HepG2 (cell line): ENCODE results near the gene KCNK18. TPM values are rescaled to one million over a fixed set of nuclear protein-coding genes. Genes with fewer than 3 reads are reported as not detected.

ENCODE experiments used
- ATAC-seq: fragments of 200-7000 bp; cut with Tn5 transposase; 3 replicates; pipeline ENCODE4 v1.9.1; 2020; ENCODE audit warnings: mild to moderate bottlenecking, moderate library complexity
- BruUV-seq: library from RNA; stranded (reverse); fragments of 400-500 nt; replicated peaks from 2 replicates; lab custom pipeline; 2021; lab: Mats Ljungman, UMichigan
- CTCF ChIA-PET: fragments of 300-600 bp; formaldehyde crosslinking; extraction: SDS; loops from one replicate; lab custom pipeline; 2021; ENCODE audit warnings: low total read pairs, inconsistent platforms, low intra/inter-chr PET ratio; lab: Yijun Ruan, JAX
- POLR2A ChIA-PET: fragments of 350-600 bp; sonication (Branson Sonifier 250); formaldehyde crosslinking; loops from one replicate; lab custom pipeline; 2020; ENCODE audit warnings: antibody characterized with exemption, inconsistent platforms; lab: Yijun Ruan, JAX
- DNase-seq: peaks from one replicate; pipeline ENCODE4 v3.0.0-alpha.2; 2015; ENCODE audit warnings: low spot score
- FAIRE-seq: peaks from 3 replicates; lab custom pipeline; 2011; peaks lifted over from hg19 to GRCh38; lab: Jason Lieb, UNC
- H2AFZ ChIP-seq: one replicate; pipeline ENCODE4 v1.6.1; 2011; ENCODE audit warnings: low read length, inconsistent platforms
- H3K27ac ChIP-seq: fragments of 300-600 bp; 3 replicates; pipeline ENCODE4 v1.8.0; 2011; ENCODE audit warnings: mixed run types, mild to moderate bottlenecking, mixed read lengths, low read length, inconsistent platforms; ENCODE audit not compliant: insufficient read depth; ENCODE audit errors: extremely low read length
- H3K27me3 ChIP-seq, 2 experiments: fragments of 200-600 bp in 1 of 2; 2 replicates in 1 of 2; 3 replicates in 1 of 2; pipeline versions ENCODE4 v1.6.0 to v1.8.0; 2011; ENCODE audit warnings: low read length in 2 of 2, mild to moderate bottlenecking in 2 of 2, moderate library complexity in 2 of 2, inconsistent platforms in 1 of 2; ENCODE audit not compliant: insufficient read depth in 2 of 2, control insufficient read depth in 1 of 2
- H3K36me3 ChIP-seq, 2 experiments: fragments of 200-600 bp in 1 of 2; replicated peaks in 1 of 2; 2 replicates in 1 of 2; 3 replicates in 1 of 2; pipeline versions ENCODE4 v1.5.1 to v1.8.0; 2011; ENCODE audit warnings: low read length in 2 of 2, inconsistent platforms in 1 of 2; ENCODE audit not compliant: insufficient read depth in 2 of 2, control insufficient read depth in 1 of 2
- H3K4me1 ChIP-seq: 2 replicates; pipeline ENCODE4 v1.5.1; 2012; ENCODE audit warnings: low read length, inconsistent platforms; ENCODE audit not compliant: insufficient read depth
- H3K4me2 ChIP-seq: 2 replicates; pipeline ENCODE4 v1.6.0; 2011; ENCODE audit warnings: low read depth, low read length, inconsistent platforms
- H3K4me3 ChIP-seq, 3 experiments: fragments of 200-600 bp in 1 of 3; sonication (generic), shearing (Covaris generic) in 1 of 3; replicated peaks in 1 of 3; 2 replicates each; pipeline ENCODE4 v1.5.1; 2011 to 2016; ENCODE audit warnings: low read length in 3 of 3, inconsistent platforms in 2 of 3, low read depth in 2 of 3, mild to moderate bottlenecking in 2 of 3, control low read depth in 1 of 3, mixed read lengths in 1 of 3; ENCODE audit not compliant: insufficient read depth in 1 of 3
- H3K79me2 ChIP-seq: one replicate; pipeline ENCODE4 v1.6.1; 2011; ENCODE audit warnings: low read length, inconsistent platforms; ENCODE audit not compliant: insufficient read depth
- H3K9ac ChIP-seq: 2 replicates; pipeline ENCODE4 v1.6.0; 2011; ENCODE audit warnings: mild to moderate bottlenecking, low read depth, low read length, inconsistent platforms; ENCODE audit not compliant: insufficient read depth
- H3K9me3 ChIP-seq: 2 replicates; pipeline ENCODE4 v1.5.1; 2012; ENCODE audit warnings: mild to moderate bottlenecking, low read length
- H4K20me1 ChIP-seq: 2 replicates; pipeline ENCODE4 v1.6.0; 2011; ENCODE audit warnings: inconsistent platforms, mild to moderate bottlenecking, low read length, moderate library complexity; ENCODE audit not compliant: insufficient read depth
- ASH2L ChIP-seq: fragments of 300-600, 200-600 bp; sonication (generic); IDR thresholded peaks from 2 replicates; pipeline ENCODE4 v1.7.0; 2017; ENCODE audit warnings: low read depth, mild to moderate bottlenecking, moderate library complexity, mixed read lengths, low read length; ENCODE audit not compliant: insufficient read length
- CBX5 ChIP-seq: sonication (generic); formaldehyde crosslinking; IDR thresholded peaks from 2 replicates; pipeline ENCODE4 v1.4.0; 2020; ENCODE audit warnings: missing genetic modification reagents, borderline replicate concordance
- CEBPB ChIP-seq: IDR thresholded peaks from 2 replicates; pipeline ENCODE4 v1.6.1; 2011; ENCODE audit warnings: low read depth, low read length, improper control_type of control experiment, borderline replicate concordance
- CREM ChIP-seq, 2 experiments: sonication (generic) in 1 of 2; formaldehyde crosslinking in 1 of 2; IDR thresholded peaks; 2 replicates each; pipeline versions ENCODE4 v1.4.0 to v1.6.1; 2016 to 2020; ENCODE audit warnings: antibody characterized with exemption in 1 of 2, mild to moderate bottlenecking in 1 of 2, missing genetic modification reagents in 1 of 2
- ETV6 ChIP-seq: sonication (generic); formaldehyde crosslinking; conservative IDR thresholded peaks from 2 replicates; pipeline ENCODE4 v1.4.0; 2020; ENCODE audit warnings: missing genetic modification reagents
- KLF13 ChIP-seq: sonication (generic); formaldehyde crosslinking; IDR thresholded peaks from 2 replicates; pipeline ENCODE4 v1.4.0; 2020; ENCODE audit warnings: mild to moderate bottlenecking, missing genetic modification reagents
- MEIS1 ChIP-seq: sonication (generic); formaldehyde crosslinking; IDR thresholded peaks from 2 replicates; pipeline ENCODE4 v1.9.0; 2021; ENCODE audit warnings: mild to moderate bottlenecking, missing genetic modification reagents, moderate library complexity, borderline replicate concordance
- REPIN1 ChIP-seq: sonication (generic); formaldehyde crosslinking; IDR thresholded peaks from 2 replicates; pipeline ENCODE4 v1.8.0; 2022; ENCODE audit warnings: missing genetic modification reagents, low read depth, mild to moderate bottlenecking, borderline replicate concordance
- TMF1 ChIP-seq: sonication (generic); formaldehyde crosslinking; IDR thresholded peaks from 2 replicates; pipeline ENCODE4 v1.8.1; 2022; ENCODE audit warnings: low read depth, missing genetic modification reagents
- ZFX ChIP-seq: sonication (generic); formaldehyde crosslinking; IDR thresholded peaks from 2 replicates; pipeline ENCODE4 v1.4.0; 2020; ENCODE audit warnings: mild to moderate bottlenecking, low read depth, missing genetic modification reagents, moderate library complexity
- ZNF367 ChIP-seq: sonication (generic); formaldehyde crosslinking; IDR thresholded peaks from 2 replicates; pipeline ENCODE4 v1.4.0; 2020; ENCODE audit warnings: missing genetic modification reagents, borderline replicate concordance
- ZNF572 ChIP-seq: sonication (generic); formaldehyde crosslinking; IDR thresholded peaks from 2 replicates; pipeline ENCODE4 v1.5.1; 2020; ENCODE audit warnings: mild to moderate bottlenecking, missing genetic modification reagents
- ZNF687 ChIP-seq: sonication (generic); formaldehyde crosslinking; IDR thresholded peaks from 2 replicates; pipeline ENCODE4 v1.5.1; 2020; ENCODE audit warnings: mild to moderate bottlenecking, missing genetic modification reagents, moderate library complexity
- WGBS: methylation state at CpG from one replicate; pipeline ENCODE4 v1.1.6; 2017; ENCODE audit warnings: low lambda C conversion rate; 5-methylcytosine and 5-hydroxymethylcytosine counted together
- in situ Hi-C: cut with HindIII; loops from 2 replicates; pipeline ENCODE4 v1.10.0; 2017; ENCODE audit warnings: low pct_unique_long_range_greater_than_20kb; ENCODE audit not compliant: extremely low pct_ligation_motif_present
- intact Hi-C: fragments of 100-400 bp; cut with micrococcal nuclease; formaldehyde crosslinking; loops from one replicate; pipeline ENCODE4 v1.10.0; 2022; ENCODE audit not compliant: unreplicated experiment
- polyA plus RNA-seq, 8 experiments: library from polyadenylated mRNA; depleted of rRNA in 3 of 8; stranded (reverse) in 7 of 8; unstranded in 1 of 8; fragments of >200 nt; fragmentation: Illumina TruSeq in 4 of 8; extraction: Trizol in 4 of 8; gene quantifications; 2 replicates each; pipeline versions ENCODE4 v1.2.1 to v1.2.3, GENCODE V29; 2011 to 2016; ENCODE audit warnings: low read depth in 4 of 8, missing spikeins in 1 of 8, mixed read lengths in 1 of 8; ENCODE audit not compliant: insufficient read depth in 1 of 8
- total RNA-seq, 5 experiments: library from RNA; depleted of rRNA; stranded (reverse); fragments of >200 nt; fragmentation: Illumina TruSeq; extraction: Trizol; gene quantifications; 2 replicates each; pipeline ENCODE4 v1.2.3, GENCODE V29; 2016; ENCODE audit warnings: low read depth in 1 of 5
- TF ChIP-seq, protein P1 (sequence below): sonication (generic); formaldehyde crosslinking; IDR thresholded peaks from 2 replicates; pipeline ENCODE4 v1.4.0; 2020; ENCODE audit warnings: mild to moderate bottlenecking, missing genetic modification reagents

Gene KCNK18
- total and polyA plus RNA-seq, 2 of the 13 experiments (the other 11 are each of a cell fraction or from before 2014, with no cell fraction given): not detected

DNA sequence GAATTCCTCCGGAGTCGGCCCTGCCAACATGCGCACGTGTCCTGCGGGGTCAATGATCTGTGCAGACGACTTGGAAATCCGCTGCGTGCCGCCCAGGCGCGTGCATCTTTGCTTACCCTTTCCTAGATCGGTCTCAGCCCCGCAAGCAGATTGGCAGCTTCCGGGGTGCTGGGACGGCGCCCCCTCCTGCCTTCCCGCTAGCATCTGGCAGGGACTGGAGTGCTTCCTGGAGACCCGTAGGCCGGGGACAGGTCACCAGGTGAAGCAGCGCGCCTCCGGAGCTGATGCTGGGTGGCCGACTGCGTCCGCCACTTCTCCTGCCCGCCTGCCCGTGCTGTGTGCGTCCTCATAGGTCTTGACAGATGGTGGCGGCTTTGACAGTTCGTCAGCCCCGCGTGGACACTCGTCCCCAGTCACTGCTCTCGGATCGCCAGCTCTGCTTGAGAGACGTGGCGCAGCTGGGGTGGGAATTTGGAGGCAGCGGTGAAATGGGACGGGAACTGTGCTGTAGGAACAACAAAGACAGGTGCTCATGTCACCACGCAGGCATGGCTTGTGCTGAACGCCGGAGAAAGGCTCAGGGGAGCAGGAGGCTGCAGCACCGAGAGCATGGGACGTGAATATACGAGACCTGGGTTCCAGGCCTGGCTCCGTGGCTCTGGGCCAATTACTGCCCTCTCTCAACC is 21.9 kb upstream of the KCNK18 start:
- Histone ChIP-seq H3K4me3 (peak overlapping the region; percentile 52 to 72 (median 63)), H2AFZ (peak overlapping the region; percentile 66), H4K20me1 (no peaks in the 10 kb centered on the region), H3K4me2 (peak overlapping the region; percentile 98), H3K36me3 (no peaks in the 10 kb centered on the region), H3K9ac (peak overlapping the region; percentile 13; the same call in 1 of the 2 replicates), H3K79me2 (no peaks in the 10 kb centered on the region), H3K9me3 (no peaks in the 10 kb centered on the region), H3K27me3 (peaks cover 0 to 24% of the 10 kb centered on the region in 2 experiments; a peak in 2 of 5 replicates), H3K27ac (no peak overlapping the region), H3K4me1 (peaks cover 10% of the 10 kb centered on the region)
- in situ Hi-C loops (loop anchor here (10.0 kb wide), 1 partner anchor 501 kb away; no protein-coding TSS in a partner anchor), intact Hi-C loops (loop anchor here (1.0 to 5.0 kb wide), 3 partner anchors 339 to 493 kb away; no protein-coding TSS in a partner anchor)
- CTCF ChIA-PET: interaction anchor here (0.6 to 3.5 kb wide), 5 partner anchors 10 to 493 kb away, joined by 3 to 76 read pairs (median 3); no protein-coding TSS in a partner anchor
- FAIRE-seq (no peak), ATAC-seq (peak; percentile 84), DNase-seq (no peak)
- 4% methylated on average over 17 of the region's 46 CpGs for WGBS
- BruUV-seq: no TSS peak
- POLR2A ChIA-PET: interaction anchor here (1.1 kb wide), 1 partner anchor 326 kb away, joined by 3 read pairs; the partner anchor contains the start of gene ENO4
- peak; percentile 38; the same call in 1 of the 2 replicates for TF ChIP-seq MEIS1 (CRISPR knock-in tag)
- TF ChIP-seq TMF1: no peak
- peak; percentile 34; the same call in 1 of the 2 replicates for TF ChIP-seq ZFX (CRISPR knock-in tag)
- 0 out of 2 replicates have a peak, but pooled peaks have one; percentile 25 for TF ChIP-seq ZNF572 (CRISPR knock-in tag)
- no peak for TF ChIP-seq CREM (IDR thresholded peaks at IDR 0.05)
- TF ChIP-seq CREM (CRISPR knock-in tag; IDR thresholded peaks at IDR 0.05): no peak
- TF ChIP-seq ASH2L: peak; percentile 23
- 0 out of 2 replicates have a peak, but pooled peaks have one; percentile 3 for TF ChIP-seq REPIN1 (CRISPR knock-in tag)
- no peak for TF ChIP-seq ETV6 (CRISPR knock-in tag)
- TF ChIP-seq ZNF687 (CRISPR knock-in tag): peak; percentile 79
- no peak for TF ChIP-seq CBX5 (CRISPR knock-in tag)
- TF ChIP-seq CEBPB: no peak
- TF ChIP-seq, protein P1, sequence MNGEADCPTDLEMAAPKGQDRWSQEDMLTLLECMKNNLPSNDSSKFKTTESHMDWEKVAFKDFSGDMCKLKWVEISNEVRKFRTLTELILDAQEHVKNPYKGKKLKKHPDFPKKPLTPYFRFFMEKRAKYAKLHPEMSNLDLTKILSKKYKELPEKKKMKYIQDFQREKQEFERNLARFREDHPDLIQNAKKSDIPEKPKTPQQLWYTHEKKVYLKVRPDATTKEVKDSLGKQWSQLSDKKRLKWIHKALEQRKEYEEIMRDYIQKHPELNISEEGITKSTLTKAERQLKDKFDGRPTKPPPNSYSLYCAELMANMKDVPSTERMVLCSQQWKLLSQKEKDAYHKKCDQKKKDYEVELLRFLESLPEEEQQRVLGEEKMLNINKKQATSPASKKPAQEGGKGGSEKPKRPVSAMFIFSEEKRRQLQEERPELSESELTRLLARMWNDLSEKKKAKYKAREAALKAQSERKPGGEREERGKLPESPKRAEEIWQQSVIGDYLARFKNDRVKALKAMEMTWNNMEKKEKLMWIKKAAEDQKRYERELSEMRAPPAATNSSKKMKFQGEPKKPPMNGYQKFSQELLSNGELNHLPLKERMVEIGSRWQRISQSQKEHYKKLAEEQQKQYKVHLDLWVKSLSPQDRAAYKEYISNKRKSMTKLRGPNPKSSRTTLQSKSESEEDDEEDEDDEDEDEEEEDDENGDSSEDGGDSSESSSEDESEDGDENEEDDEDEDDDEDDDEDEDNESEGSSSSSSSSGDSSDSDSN (CRISPR knock-in tag): peak; percentile 28; the same call in 1 of the 2 replicates
- no peak for TF ChIP-seq ZNF367 (CRISPR knock-in tag)
- TF ChIP-seq KLF13 (CRISPR knock-in tag): 0 out of 2 replicates have a peak, but pooled peaks have one; percentile 37
